Mammary epithelial cell (primary cell): ENCODE results near the gene TCP11.

Experiments
- EZH2 ChIP-seq: IDR thresholded peaks from 2 replicates; pipeline ENCODE4 v1.6.1; 2012; ENCODE audit warnings: low read length, inconsistent platforms, borderline replicate concordance
- TF ChIP-seq, protein P1 (sequence below), 2 donors: IDR thresholded peaks in 1 of 2; conservative IDR thresholded peaks in 1 of 2; 2 replicates each; pipeline ENCODE4 v1.5.1; 2011 to 2012; ENCODE audit warnings: inconsistent platforms in 2 of 2, low read length in 2 of 2, mild to moderate bottlenecking in 2 of 2, control low read depth in 1 of 2, low read depth in 1 of 2; ENCODE audit not compliant: insufficient read depth in 1 of 2; ENCODE audit errors: extremely low read depth in 1 of 2

GRCh38 chr6:35185971-35186370 lies 44.8 kb upstream of the TCP11 start:
- TF ChIP-seq, protein P1, sequence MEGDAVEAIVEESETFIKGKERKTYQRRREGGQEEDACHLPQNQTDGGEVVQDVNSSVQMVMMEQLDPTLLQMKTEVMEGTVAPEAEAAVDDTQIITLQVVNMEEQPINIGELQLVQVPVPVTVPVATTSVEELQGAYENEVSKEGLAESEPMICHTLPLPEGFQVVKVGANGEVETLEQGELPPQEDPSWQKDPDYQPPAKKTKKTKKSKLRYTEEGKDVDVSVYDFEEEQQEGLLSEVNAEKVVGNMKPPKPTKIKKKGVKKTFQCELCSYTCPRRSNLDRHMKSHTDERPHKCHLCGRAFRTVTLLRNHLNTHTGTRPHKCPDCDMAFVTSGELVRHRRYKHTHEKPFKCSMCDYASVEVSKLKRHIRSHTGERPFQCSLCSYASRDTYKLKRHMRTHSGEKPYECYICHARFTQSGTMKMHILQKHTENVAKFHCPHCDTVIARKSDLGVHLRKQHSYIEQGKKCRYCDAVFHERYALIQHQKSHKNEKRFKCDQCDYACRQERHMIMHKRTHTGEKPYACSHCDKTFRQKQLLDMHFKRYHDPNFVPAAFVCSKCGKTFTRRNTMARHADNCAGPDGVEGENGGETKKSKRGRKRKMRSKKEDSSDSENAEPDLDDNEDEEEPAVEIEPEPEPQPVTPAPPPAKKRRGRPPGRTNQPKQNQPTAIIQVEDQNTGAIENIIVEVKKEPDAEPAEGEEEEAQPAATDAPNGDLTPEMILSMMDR (conservative IDR thresholded peaks at IDR 0.05 in 1 of 2, IDR thresholded peaks at IDR 0.05 in 1 of 2; ENCODE audit: extremely low read depth in 1 of 2, insufficient read depth in 1 of 2, low read depth in 1 of 2, low read length in 2 of 2) = no peak
- no peak for TF ChIP-seq EZH2
